ENCODE results near the gene HAUS8.
"Not testable (repeated sequence)": the region's sequence is repeated elsewhere in the genome, so short reads cannot be mapped to it uniquely, and the experiment has no call there.

The HAUS8 gene

GRCh38 chr19:17098326-17098725 lies 23.1 kb upstream of the HAUS8 start:
- DNase-seq = no peak

GRCh38 chr19:17097593-17098126 lies 22.4 kb upstream of the HAUS8 start:
- DNase-seq = peak; percentile 24

GRCh38 chr19:17095141-17095919 lies 20.1 kb upstream of the HAUS8 start:
- no peak for DNase-seq

DNA sequence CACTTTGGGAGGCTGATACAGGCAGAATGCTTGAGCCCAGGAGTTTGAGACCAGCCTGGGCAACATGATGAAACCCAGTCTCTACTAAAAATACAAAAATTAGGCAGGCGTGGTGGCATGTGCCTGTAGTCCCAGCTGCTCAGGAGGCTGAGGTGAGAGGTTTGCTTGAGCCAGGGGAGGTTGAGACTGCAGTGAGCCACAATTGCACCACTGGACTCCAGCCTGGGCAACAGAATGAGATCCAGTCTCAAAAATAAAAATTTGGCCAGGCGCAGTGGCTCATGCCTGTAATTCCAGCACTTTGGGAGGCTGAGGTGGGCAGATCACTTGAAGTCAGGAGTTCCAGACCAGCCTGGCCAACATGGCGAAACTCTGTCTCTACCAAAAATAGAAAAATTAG lies 19.4 kb upstream of the HAUS8 start:
- not testable (repeated sequence) for DNase-seq

DNA sequence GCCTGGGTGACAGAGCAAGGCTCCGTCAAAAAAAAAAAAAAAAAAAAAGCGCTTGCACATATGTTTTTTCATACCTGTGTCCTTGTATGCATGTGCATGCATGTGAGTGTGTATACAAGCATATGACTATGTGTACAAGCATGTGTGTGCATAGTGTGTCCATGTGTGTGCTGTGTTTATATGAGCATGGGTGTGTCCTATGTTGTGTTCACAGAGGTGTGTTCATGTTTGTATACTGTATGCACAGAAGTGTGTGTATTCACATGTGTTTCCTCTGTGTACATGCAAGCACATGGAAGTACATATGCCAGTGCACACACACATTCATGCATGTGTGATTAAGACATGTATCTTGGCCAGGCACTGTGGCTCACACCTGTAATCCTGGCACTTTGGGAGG lies 17.4 kb upstream of the HAUS8 start:
- DNase-seq = no peak

DNA sequence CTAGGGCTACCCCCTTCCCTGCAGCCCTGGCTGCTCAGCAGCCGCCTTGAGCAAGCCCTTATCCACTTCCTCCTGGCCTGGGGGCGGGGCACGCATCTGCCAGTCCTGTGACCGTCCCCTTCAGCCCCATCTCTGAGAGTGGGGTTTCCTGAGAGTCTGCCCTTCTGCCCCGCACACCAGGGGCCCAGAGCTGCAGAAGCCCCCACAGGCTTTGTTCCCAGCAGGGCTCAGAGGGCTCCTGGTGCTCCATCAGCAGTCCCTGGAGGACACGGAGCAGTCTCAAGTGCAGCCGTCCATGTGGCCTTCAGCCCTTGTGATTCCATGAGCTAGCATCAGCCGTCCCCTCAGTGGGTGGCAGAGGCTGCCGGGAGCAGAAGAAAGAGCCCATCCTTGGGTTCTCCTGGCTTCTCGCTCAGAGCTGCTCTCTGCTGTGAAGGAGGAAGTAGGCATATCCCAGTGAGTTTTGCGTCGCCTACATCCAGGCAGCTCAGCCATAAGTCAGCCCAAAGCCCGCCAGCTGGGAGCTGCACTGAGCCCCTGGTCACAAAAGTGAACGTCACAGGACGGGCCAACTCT lies 16.6 kb upstream of the HAUS8 start:
- DNase-seq = no peak

GRCh38 chr19:17090583-17090982 lies 15.3 kb upstream of the HAUS8 start:
- DNase-seq = no peak

DNA sequence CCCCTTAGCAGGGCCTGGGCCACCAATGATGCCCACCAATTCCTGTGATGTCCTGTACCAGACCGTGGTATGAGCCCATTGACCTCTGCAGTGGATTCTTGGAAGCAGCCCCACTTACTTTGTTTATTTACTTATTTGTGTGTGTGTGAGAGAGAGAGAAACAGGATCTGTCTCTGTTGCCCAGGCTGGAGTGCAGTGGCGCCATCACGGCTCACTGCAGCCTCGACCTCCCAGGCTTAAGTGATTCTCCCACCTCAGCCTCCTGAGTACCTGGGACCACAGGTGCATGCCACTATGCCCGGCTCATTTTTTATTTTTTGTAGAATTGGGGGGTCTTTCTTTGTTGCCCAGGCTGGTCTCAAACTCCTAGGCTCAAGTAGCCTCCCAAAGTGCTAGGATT lies 13.3 kb upstream of the HAUS8 start:
- no peak for DNase-seq

DNA sequence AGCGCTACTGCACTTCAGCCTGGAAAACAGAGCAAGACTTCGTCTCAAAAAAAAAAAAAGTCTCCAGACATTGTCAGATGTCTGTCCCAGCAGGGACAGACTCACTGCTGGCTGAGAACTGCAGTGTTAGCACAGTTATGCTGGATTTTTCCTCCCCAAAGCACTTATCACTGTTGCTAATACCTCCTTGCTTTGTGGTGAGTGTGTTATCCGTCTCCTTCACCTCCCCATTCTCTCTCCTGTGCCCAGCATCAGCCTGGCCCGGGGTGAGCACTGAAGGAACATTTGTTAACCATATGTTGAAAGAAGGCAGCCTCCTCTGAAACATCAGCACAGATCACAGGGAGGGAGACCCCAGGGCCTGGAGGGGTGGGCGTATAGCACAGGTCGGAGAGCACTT lies 11.6 kb upstream of the HAUS8 start:
- DNase-seq = no peak

DNA sequence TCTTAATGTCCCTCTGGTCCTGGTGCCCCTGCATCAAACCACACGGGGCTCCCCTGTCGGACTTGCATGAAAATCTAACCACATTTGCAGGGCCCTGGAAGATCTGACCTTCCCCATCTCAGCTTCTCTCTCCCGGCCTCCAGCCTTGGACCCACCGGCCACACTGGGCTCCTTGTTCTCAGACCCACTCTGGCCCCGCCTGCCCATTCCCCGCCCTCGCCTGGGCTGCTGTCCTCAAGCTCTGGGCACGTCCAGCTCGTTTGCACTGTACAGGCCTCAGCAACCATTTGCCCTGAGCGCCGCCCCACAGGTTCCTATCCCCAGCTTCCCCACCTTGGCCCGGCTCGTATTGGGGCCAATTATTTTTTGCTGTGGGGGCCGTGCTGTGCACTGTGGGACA lies 10.9 kb upstream of the HAUS8 start:
- DNase-seq = no peak

DNA sequence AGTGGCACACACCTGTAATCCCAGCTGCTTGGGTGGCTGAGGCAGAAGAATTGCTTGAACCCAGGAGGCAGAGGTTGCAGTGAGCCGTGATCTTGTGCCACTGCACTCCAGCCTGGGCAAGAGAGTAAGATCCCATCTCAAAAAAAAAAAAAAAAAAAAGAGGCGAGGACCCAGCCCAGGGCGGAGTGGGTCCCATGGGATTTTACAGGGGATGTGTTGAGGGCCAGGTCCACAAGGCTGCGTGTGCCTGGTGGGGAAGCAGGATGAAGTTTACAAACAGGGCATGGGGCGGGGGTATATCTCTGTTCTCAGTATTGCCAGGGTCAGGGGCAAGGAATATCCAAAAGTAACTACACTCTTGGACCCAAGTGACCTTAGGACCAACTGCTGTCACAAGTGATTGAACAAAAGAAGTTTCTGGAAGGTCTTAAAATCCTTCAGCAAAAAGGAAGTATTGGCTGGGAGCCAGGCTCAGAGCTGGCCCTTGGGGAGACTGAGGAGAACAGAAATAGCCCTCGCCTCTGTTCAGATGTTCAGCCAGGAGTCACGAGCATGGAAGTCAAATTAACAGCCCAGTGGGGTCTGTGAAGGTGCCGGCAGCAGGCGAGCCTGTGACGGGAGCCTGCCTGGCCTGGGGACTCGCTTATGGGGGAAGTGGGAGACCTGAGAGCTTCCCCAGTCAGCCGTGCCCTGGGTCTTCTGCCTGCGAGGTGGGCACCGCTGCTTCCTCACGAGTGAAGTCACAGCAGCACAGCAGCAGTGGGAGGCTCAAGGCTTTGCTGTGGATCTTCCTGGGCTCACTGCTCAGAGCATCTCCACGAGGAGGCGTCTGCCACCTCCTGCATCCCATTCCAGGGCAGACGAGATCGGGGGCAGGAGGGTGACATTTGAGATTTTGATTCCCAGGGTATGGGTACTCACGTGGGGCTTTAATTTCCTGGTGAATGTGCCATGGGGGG lies 6.7 kb upstream of the HAUS8 start:
- no peak for DNase-seq

DNA sequence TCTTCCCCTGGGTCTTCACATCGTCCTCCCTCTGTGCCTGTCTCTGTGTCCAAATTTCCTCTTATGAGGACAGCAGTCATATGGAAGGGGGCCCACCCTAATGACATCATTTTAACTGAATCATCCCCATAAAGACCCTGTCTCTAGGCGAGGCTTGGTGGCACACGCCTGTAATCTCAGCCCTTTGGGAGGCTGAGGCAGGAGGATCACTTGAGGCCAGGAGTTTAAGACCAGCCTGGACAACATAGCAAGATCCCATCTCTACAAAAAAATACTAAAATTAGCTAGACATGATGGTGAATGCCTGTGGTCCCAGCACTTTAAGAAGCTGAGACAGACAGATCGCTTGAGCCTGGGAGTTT lies 5.2 kb upstream of the HAUS8 start:
- DNase-seq = no peak

- peak; percentile 78 for DNase-seq
Measured at GRCh38 chr19:17079710-17080439, 4.6 kb upstream of the HAUS8 start.

DNA sequence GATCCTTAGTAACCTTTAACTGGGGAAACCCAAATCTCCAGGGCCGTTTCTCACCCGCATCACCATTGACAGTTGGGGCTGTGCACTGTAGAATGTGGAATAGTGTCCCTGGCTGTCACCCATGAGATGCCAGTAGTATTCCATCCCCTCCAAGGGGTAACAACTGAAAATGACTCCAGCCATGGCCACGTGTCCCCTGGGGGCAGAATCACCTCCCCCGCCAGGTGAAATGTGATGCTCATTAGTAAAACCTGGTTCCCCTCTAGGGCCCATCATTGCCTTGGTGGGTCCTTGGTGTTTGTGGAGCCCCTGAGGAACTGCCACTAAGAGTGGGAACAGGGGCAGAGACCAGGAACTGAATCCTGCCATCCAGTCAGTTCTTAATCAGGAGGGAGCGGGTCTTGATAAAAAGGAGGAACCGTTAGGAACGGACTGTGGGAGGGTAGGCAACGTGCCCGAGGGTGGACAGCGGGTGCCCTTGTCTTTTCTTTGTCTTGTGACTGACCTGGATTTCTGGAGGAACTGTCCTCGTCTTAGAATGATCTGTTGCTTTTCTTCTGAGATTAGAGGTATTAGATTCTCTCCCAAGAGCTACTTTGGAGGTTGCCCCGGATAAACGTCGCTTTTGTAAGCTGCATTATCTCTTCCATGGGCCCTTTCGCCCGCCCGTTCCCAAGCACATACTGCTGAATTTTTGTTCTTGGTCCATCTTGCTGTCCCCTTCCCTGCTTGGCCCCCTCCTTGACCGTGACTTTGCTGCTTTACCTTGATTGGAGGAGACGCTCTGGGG lies 3.9 kb upstream of the HAUS8 start:
- no peak for DNase-seq

DNA sequence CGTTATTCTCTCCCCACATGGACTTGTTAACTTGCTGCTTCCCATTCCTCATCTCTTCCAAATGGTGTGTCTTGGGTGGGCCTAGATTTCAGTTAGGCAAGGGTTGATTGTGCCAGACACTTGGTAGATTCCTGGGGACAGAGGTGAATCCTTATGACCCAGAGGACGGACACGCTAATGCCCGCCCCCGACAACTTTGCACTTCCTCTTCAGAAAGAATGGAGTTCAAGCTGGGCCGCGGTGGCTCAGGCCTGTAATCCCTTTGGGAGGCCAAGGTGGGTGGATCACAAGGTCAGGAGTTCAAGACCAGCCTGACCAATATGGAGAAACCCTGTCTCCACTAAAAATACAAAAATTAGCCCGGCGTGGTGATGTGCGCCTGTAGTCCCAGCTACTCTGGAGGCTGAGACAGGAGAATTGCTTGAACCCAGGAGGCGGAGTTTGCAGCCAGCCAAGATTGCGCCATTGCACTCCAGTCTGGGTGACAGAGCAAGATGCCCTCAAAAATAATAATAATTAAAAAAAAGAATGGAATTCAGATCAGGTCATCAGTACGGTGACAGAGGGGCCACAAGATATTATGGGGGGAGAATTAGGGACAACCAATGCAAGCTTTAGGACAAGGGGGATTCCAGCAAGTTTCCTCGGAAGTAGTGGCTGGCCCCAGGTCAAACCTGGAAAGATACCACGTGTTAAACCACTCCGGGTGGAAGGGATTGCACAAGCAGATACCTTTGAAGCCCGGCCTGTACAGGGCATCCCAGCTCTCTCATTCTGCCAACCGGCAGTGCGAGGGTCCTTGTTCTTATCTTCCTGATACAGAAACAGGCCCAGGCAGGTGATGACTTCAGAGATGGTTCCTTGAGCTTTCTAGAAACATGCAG lies 3.0 kb upstream of the HAUS8 start:
- DNase-seq = no peak

GRCh38 chr19:17077447-17078028 lies 2.3 kb upstream of the HAUS8 start:
- no peak for DNase-seq

DNA sequence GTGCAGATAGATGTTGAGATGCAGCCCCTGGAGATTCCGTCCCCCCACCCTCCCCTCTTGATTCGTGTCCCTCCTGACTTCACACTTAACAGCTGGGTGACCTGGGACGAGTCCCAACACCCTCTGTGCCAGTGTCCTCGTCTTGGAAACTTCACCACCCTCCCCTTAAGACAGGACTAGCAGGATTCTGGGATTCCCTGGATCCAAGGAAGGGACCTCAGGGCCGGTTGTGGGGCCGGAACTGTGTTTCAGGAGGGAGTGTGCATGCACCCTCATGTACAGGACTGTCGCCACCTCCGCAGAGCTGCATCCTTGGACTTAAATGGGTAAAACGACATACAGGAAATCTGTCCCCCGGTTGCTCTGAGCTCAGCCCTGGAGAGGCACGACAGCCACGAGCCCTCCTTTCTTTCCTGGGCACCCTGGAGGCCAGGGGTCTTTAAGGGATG lies 1.3 kb upstream of the HAUS8 start:
- DNase-seq = no peak

GRCh38 chr19:17075864-17076542 lies 751 bp upstream of the HAUS8 start:
- DNase-seq = peak; percentile 35

GRCh38 chr19:17074634-17075034 lies 618 bp downstream of the HAUS8 start:
- no peak for DNase-seq
